GM21529 (cell line): ENCODE measurements around the gene CR1L.
"Not testable (repeated sequence)": the region's sequence is repeated elsewhere in the genome, so short reads cannot be mapped to it uniquely, and the experiment has no call there.

Source experiments
- ATAC-seq: cut with Tn5 transposase; IDR thresholded peaks from one replicate; pipeline ENCODE4 v1.9.1; 2021; ENCODE audit not compliant: unreplicated experiment

Gene CR1L

GRCh38 chr1:207680590-207681388, 35.9 kb downstream of the CR1L start:
- ATAC-seq: not testable (repeated sequence)

GRCh38 chr1:207682872-207683434, 38.0 kb downstream of the CR1L start:
- ATAC-seq: not testable (repeated sequence)

DNA sequence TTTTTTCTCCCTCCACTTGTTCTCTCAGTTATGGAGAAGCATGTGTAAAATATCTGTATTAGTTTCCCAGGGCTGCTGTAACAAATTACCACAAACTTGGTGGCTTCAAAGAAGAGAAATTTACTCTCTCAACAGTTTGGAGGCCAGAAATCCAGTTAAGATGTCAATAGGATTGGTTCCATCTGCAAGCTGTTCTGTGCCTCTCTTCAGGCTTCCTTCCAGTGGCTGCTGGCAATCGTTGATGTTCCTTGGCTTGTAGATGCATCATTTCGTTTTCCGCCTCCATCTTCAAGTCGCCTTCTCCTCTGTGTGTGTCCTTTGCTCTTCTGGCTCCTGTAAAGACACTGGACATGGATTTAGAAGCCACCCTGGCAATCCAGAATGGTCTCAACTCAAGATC, 45.6 kb downstream of the CR1L start:
- not testable (repeated sequence) for ATAC-seq

DNA sequence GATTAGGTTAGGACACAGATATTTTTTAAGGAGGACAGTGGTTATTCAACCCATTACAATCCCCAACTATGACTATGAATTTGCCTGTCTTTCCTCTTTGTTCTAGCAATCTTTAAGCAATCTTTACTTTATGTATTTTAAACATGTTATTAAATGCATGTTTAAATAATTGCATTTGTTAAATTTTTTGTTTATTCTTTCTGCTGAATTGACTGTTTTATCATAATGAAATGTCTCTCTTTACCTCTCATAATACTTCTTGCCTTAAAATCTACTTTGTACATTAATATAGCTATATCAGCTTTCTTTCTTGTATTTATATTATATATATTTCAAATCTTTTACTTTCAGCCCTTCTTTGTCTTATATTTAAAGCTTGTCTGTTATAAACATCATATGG, 46.1 kb downstream of the CR1L start:
- ATAC-seq: no peak

DNA sequence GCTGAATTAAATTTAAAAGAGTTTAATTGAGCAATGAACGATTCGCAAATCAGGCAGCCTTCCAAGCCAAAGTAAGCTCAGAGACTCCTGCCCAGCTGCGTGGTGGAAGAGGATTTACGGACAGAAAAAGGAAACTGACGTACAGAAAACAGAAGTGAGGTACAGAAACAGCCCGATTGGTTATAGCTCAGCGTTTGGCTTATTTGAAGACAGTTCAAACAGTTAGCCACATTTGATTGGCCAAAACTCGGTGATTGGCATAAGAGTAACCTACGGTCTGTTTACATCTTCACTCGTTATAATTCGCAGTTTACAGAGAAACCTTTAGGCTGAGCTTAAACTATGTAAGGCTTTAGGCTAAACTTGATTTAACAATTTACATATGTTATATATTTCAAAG, 46.9 kb downstream of the CR1L start:
- no peak for ATAC-seq

- ATAC-seq: not testable (repeated sequence)
These were observed 47.4 kb downstream of the CR1L start for GRCh38 chr1:207692291-207692690.

DNA sequence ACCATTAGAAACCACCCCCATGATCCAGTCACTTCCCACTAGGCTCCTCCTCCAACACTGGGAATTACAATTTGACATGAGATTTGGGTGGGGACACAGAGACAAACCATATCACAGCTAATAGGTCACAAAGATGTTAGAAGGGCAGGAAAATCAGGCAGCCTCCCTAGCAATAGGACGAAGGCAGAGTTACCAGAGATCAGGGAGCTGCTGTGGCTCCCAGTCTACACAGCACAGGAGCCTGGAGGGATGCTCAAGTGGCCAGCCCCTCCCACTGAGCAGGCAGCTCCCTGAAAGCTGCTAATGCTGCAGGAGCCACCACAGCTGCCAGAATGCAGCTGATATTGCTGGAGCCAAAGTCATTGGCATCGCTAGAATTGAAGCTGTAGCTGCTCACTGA, 51.0 kb downstream of the CR1L start:
- ATAC-seq: no peak

DNA sequence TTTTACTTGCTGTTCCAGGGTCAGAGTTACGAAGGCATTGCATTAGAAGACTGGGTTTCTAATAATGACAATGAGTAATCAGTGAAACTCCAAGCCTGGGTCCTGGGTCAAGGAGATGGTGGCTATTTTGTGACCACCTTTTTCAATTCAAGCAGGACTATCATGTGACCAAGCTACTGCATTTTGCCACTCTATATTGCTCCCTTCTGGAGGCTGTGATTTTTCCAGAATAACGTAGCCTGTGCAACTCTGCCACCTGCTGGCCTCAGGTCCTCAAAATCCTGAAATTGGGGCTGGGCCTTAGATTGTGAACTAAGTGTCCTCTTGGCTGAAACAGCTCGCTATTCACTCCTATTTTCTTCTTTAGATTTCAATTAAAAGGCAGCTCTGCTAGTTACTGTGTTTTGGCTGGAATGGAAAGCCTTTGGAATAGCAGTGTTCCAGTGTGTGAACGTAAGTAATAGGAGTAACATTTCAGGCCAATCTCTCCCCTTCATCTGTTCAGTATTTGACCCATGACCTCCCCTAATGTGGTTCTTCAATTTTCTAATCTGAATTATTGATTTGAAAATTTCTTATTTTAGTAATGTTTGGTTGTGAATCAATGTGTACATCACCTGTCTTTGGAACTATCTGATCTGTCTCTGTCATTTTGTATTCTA, 54.0 kb downstream of the CR1L start:
- ATAC-seq: no peak

- no peak for ATAC-seq
These were observed 57.4 kb downstream of the CR1L start for GRCh38 chr1:207702317-207702716.

DNA sequence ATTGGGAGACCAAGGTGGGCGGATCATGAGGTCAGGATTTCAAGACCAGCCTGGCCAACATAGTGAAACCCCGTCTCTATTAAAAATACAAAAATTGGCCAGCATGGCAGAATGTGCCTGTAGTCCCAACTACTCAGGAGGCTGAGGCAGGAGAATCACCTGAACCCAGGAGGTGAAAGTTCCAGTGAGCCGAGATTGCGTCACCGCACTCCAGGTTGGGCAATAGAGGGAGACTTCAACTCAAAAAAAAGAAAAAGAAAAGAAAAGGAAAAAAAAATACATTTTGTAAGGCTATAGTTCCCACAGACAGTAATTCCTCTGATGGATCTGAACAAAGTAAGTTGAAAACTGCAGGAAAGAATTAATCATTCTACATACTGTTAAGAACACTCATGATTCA, 58.8 kb downstream of the CR1L start:
- no peak for ATAC-seq

- ATAC-seq: not testable (repeated sequence)
These were observed 63.1 kb downstream of the CR1L start for GRCh38 chr1:207708004-207708403.

GRCh38 chr1:207711285-207711684, 66.4 kb downstream of the CR1L start:
- ATAC-seq: no peak

DNA sequence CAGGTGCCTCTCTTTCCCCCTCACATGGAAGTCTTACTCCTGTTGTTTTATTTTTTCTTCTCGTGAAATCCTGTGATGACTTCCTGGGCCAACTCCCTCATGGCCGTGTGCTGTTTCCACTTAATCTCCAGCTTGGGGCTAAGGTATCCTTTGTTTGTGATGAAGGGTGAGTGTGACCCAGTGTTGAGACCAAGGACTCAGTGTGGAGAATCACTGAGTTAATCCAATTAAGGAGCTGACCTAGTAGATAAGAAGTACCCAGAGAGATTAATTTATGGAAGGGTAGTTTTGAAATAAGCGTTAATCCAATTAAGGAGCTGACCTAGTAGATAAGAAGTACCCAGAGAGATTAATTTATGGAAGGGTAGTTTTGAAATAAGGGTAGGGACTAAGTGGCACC, 67.8 kb downstream of the CR1L start:
- not testable (repeated sequence) for ATAC-seq

GRCh38 chr1:207713529-207713928, 68.6 kb downstream of the CR1L start:
- ATAC-seq: no peak

DNA sequence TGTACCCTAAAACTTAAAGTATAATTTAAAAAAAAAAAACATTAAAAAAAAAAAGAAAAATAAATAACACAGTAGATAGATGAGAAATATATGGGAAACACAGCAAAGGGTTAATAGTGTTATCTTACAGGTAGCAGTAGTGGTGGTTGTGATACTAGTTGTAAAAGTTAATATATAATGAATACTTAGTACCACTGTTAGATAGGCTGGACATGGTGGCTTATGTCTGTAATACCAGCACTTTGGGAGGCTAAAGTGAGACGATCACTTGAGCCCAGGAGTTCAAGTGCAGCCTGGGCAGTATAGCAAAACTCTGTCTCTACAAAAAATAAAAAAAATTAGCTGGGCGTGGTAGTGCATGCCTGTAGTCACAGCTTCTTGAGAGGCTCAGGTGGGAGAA, 74.3 kb downstream of the CR1L start:
- ATAC-seq: no peak

- ATAC-seq: not testable (repeated sequence)
These were observed 83.4 kb downstream of the CR1L start for GRCh38 chr1:207728200-207728858.

- not testable (repeated sequence) for ATAC-seq
These were observed 92.7 kb downstream of the CR1L start for GRCh38 chr1:207737503-207738157.

GRCh38 chr1:207738158-207738659, 93.3 kb downstream of the CR1L start:
- not testable (repeated sequence) for ATAC-seq

DNA sequence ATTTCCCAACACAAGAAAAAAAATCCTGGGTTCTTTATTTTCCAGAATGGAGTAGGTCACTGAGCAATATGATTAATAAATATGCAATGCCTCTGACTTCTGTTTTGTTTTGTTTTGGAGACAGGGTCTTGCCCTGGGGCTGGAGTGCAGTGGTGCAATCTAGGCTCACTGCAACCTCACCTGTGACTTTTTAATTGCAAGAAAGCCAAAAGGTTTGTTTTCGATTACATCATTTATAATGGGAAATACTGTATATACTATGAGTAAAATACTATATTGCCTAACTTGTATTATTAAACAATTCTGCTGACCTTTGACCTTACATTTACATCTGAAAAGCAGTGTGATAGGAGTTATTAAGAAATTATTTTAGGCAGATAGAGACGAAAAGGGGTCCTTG, 95.3 kb downstream of the CR1L start:
- no peak for ATAC-seq

DNA sequence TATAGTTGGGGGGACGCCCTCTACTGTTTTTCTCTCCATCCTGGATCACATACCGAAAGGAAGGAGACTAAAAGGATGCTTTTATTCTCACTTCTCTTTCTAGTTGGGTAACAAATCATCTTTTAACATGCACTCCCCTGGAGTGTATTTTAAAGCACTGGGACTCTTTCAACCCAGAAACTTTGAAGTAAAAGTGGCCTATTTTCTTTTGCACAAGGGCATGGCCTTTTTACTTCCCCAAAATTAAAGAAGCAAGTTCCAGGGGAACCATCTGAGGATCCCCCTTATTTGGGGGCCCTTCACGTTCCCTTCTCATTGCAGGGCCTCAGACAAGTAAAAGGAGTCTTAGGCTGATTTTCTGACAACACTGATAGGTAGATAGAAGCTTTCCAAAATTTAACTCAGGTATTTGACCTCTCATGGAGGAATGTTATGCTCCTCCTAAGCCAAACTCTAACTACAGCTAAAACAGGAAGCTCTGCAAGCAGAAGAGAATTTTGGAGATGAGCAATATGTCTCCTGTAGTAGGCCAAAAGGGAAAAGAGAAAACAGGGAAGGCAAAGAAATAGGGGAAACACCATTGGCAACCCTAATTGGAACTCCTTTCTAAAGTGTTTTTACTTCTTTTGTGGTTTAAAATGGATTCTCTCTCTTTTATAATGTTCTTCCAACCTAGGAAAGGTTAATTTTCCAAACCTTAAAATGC, 98.1 kb downstream of the CR1L start:
- no peak for ATAC-seq
